Body of pancreas (tissue), 4 donors: ENCODE measurements around the gene PHKB.

ENCODE experiments used
- POLR2A ChIP-seq, 3 donors: fragments of 450-650 bp; IDR thresholded peaks; one replicate each; pipeline ENCODE4 v1.6.1; 2016; ENCODE audit warnings: antibody characterized with exemption in 3 of 3, mild to moderate bottlenecking in 2 of 3
- TF ChIP-seq, protein P1 (sequence below), 7 experiments: fragments of 450-650 bp in 4 of 7; fragments of 200-600 bp in 3 of 7; sonication (generic) in 3 of 7; IDR thresholded peaks; one replicate each; pipeline ENCODE4 v1.5.1; 2016 to 2019; ENCODE audit warnings: antibody characterized with exemption in 7 of 7

DNA sequence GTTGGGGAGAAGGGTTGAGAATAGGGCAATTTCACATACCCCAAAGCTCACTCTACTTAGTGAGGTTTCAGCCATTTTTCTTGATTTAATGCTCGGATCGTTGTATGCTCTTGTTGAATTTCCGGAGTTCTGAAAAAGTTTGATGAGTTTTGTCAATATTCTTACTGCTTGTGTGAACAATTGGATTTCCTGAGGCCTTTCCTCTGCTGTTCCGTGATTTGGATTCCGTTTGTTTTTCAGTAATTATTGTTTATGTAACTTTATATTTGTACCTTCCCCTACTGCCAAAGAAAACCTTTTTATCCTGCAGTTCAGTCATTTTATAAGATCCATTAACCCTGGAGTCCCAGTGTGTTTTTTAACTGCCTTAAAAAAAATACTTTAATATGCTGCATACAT lies 62.9 kb downstream of the PHKB start:
- TF ChIP-seq, protein P1, sequence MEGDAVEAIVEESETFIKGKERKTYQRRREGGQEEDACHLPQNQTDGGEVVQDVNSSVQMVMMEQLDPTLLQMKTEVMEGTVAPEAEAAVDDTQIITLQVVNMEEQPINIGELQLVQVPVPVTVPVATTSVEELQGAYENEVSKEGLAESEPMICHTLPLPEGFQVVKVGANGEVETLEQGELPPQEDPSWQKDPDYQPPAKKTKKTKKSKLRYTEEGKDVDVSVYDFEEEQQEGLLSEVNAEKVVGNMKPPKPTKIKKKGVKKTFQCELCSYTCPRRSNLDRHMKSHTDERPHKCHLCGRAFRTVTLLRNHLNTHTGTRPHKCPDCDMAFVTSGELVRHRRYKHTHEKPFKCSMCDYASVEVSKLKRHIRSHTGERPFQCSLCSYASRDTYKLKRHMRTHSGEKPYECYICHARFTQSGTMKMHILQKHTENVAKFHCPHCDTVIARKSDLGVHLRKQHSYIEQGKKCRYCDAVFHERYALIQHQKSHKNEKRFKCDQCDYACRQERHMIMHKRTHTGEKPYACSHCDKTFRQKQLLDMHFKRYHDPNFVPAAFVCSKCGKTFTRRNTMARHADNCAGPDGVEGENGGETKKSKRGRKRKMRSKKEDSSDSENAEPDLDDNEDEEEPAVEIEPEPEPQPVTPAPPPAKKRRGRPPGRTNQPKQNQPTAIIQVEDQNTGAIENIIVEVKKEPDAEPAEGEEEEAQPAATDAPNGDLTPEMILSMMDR (IDR thresholded peaks at IDR 0.05) = no peak
- TF ChIP-seq POLR2A (IDR thresholded peaks at IDR 0.05) = no peak
